OCI-LY1 (cell line): ENCODE data around the gene SHF.

ENCODE experiments used
- H2AFZ ChIP-seq: fragments of 200-600 bp; sonication (generic), shearing (Covaris generic); 2 replicates; pipeline ENCODE4 v1.6.0; 2014; ENCODE audit warnings: antibody characterized with exemption, mild to moderate bottlenecking, low read length
- H3F3A ChIP-seq: fragments of 200-600 bp; sonication (generic), shearing (Covaris generic); 2 replicates; pipeline ENCODE4 v1.6.0; 2014; ENCODE audit warnings: mild to moderate bottlenecking, antibody characterized with exemption, low read length, moderate library complexity; ENCODE audit not compliant: insufficient read depth
- H3K27ac ChIP-seq: fragments of 200-600 bp; sonication (generic); 2 replicates; pipeline ENCODE4 v1.5.1; 2014; ENCODE audit warnings: low read length, mixed run types, mild to moderate bottlenecking, low read depth; ENCODE audit not compliant: poor library complexity, severe bottlenecking
- H3K27me3 ChIP-seq: fragments of 200-600 bp; sonication (generic); 2 replicates; pipeline ENCODE4 v1.6.0; 2014; ENCODE audit warnings: antibody characterized with exemption, mild to moderate bottlenecking, low read length, moderate library complexity; ENCODE audit not compliant: insufficient read depth
- H3K36me3 ChIP-seq: fragments of 200-600 bp; sonication (generic); 2 replicates; pipeline ENCODE4 v1.6.1; 2014; ENCODE audit warnings: mild to moderate bottlenecking, antibody characterized with exemption, low read length, moderate library complexity, mixed read lengths; ENCODE audit not compliant: insufficient read depth
- H3K4me1 ChIP-seq: fragments of 200-600 bp; sonication (generic); 2 replicates; pipeline ENCODE4 v1.5.1; 2014; ENCODE audit warnings: mild to moderate bottlenecking, low read length, moderate library complexity; ENCODE audit not compliant: insufficient read depth, severe bottlenecking
- H3K4me2 ChIP-seq: fragments of 200-600 bp; sonication (generic), shearing (Covaris generic); 2 replicates; pipeline ENCODE4 v1.6.1; 2014; ENCODE audit warnings: low read length
- H3K4me3 ChIP-seq: fragments of 200-600 bp; sonication (generic); 2 replicates; pipeline ENCODE4 v1.5.1; 2014; ENCODE audit warnings: low read length, low read depth, mild to moderate bottlenecking, mixed read lengths; ENCODE audit not compliant: poor library complexity, severe bottlenecking
- H3K79me2 ChIP-seq: fragments of 200-600 bp; shearing (Covaris generic); 2 replicates; pipeline ENCODE4 v1.6.1; 2016; ENCODE audit warnings: mixed run types, low read length, mixed read lengths; ENCODE audit not compliant: insufficient read depth
- H3K9ac ChIP-seq: fragments of 200-600 bp; sonication (generic), shearing (Covaris generic); 2 replicates; pipeline ENCODE4 v1.6.1; 2014; ENCODE audit warnings: mild to moderate bottlenecking, low read length, mixed read lengths
- H3K9me2 ChIP-seq: fragments of 200-600 bp; sonication (generic), shearing (Covaris generic); 2 replicates; pipeline ENCODE4 v1.6.1; 2014; ENCODE audit warnings: low read depth, mild to moderate bottlenecking, low read length, mixed read lengths
- H3K9me3 ChIP-seq: fragments of 200-600 bp; shearing (Covaris generic); 2 replicates; pipeline ENCODE4 v1.6.1; 2014; ENCODE audit warnings: low read length, mixed read lengths
- H4K20me1 ChIP-seq: fragments of 200-600 bp; sonication (generic), shearing (Covaris generic); 2 replicates; pipeline ENCODE4 v1.6.0; 2016; ENCODE audit warnings: mild to moderate bottlenecking, low read length; ENCODE audit not compliant: insufficient read depth
- CTCF ChIP-seq: fragments of 200-600 bp; sonication (generic), shearing (Covaris generic); IDR thresholded peaks from 2 replicates; pipeline ENCODE4 v1.5.1; 2017; ENCODE audit warnings: mild to moderate bottlenecking, antibody characterized with exemption, low read length, moderate library complexity, mixed read lengths
- EZH2 ChIP-seq: fragments of 200-600 bp; sonication (generic), shearing (Covaris generic); IDR thresholded peaks from 2 replicates; pipeline ENCODE4 v1.8.0; 2017; ENCODE audit warnings: borderline replicate concordance, mixed run types, mild to moderate bottlenecking, antibody characterized with exemption, low read length, moderate library complexity, mixed read lengths

SHF gene

GRCh38 chr15:45139770-45140169 lies 48.0 kb downstream of the SHF start:
- Histone ChIP-seq H4K20me1 (no peaks in the 10 kb centered on the region), H2AFZ (no peak overlapping the region), H3K27ac (no peak overlapping the region), H3K36me3 (no peaks in the 10 kb centered on the region), H3K9me2 (no peaks in the 10 kb centered on the region), H3K4me3 (no peak overlapping the region), H3K9ac (no peak overlapping the region), H3K79me2 (no peaks in the 10 kb centered on the region), H3K4me1 (no peaks in the 10 kb centered on the region), H3K9me3 (no peaks in the 10 kb centered on the region), H3K4me2 (no peak overlapping the region), H3K27me3 (peaks cover 1% of the 10 kb centered on the region; the same call in 1 of the 2 replicates), H3F3A (no peaks in the 10 kb centered on the region)
- TF ChIP-seq EZH2 (no peak), CTCF (no peak)

DNA sequence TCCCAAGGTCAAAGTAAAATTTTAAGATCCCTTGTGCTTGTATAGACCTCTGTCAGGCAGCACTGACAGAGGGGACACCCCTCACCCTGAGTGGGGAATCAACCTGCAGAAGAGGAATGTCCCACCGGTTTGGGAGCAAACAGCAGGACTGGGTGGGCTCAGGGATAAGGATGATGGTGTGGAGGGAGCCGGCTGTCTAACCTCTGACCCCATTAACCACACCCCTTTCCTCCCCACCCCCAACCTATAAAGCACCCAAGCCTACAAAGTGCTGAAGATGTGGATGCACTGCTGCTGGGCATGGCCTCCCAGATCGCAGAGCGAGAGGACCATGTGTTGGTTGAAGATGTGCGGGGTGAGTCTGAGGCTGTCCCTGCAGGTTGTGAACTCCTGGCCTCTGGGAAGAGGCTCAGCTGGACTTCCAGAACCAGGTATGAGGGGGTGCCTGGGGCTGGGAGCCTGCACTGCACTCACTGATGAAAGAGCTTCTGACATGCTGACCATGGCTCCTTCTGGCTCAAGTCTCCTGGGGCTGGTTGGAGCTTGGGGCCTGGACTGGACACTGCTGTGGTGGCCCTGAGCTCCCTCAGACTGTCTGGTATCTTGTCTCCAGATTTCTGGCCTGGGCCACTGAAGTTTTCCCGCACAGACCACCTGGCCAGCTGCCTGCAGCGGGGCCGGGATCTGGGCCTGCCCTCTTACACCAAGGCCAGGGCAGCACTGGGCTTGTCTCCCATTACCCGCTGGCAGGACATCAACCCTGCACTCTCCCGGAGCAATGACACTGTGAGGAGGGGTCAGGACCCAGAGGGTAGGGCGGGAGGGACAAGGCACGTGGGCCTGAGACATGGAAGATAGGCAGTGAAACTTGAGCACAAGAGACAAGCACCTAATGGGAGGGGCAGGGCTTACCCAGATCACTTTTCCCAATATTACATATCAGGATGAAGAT lies 48.7 kb downstream of the SHF start:
- Histone ChIP-seq H3F3A (no peaks in the 10 kb centered on the region), H2AFZ (no peak overlapping the region), H3K9ac (no peak overlapping the region), H3K4me2 (no peak overlapping the region), H3K4me1 (no peaks in the 10 kb centered on the region), H3K36me3 (no peaks in the 10 kb centered on the region), H3K27me3 (peaks cover 4% of the 10 kb centered on the region; the same call in 1 of the 2 replicates), H3K9me2 (no peaks in the 10 kb centered on the region), H3K4me3 (no peak overlapping the region), H3K79me2 (no peaks in the 10 kb centered on the region), H4K20me1 (no peaks in the 10 kb centered on the region), H3K9me3 (no peaks in the 10 kb centered on the region), H3K27ac (no peak overlapping the region)
- TF ChIP-seq CTCF, result no peak
- no peak for TF ChIP-seq EZH2

DNA sequence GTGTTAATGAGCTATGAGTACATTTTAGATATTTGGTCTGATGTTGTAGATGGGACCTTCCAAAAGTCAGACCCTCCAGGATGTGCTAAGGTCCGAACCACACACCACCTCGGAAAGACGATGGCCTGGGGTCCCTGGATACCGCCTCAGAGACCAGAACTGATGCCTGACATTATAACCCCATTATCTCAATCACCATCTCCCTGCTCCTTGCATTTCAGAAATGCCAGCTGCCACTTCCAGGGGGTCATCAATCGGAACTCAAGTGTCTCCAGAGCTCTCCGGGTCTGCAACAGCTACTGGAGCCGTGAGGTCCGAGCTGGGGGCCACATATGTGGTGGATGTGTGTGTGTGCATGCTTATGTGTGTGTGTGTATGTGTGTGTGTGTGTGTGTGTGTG lies 50.1 kb downstream of the SHF start:
- H3K36me3 ChIP-seq, result no peaks in the 10 kb centered on the region
- TF ChIP-seq CTCF, result no peak
- no peak for TF ChIP-seq EZH2
- no peaks in the 10 kb centered on the region for H4K20me1 ChIP-seq
- H3K9ac ChIP-seq, result no peak overlapping the region
- H3F3A ChIP-seq, result no peaks in the 10 kb centered on the region
- H3K4me3 ChIP-seq, result no peak overlapping the region
- peaks cover 4% of the 10 kb centered on the region; the same call in 1 of the 2 replicates for H3K27me3 ChIP-seq
- H3K79me2 ChIP-seq, result no peaks in the 10 kb centered on the region
- H3K9me2 ChIP-seq, result no peaks in the 10 kb centered on the region
- no peaks in the 10 kb centered on the region for H3K9me3 ChIP-seq
- no peak overlapping the region for H3K4me2 ChIP-seq
- no peak overlapping the region for H2AFZ ChIP-seq
- H3K4me1 ChIP-seq, result no peaks in the 10 kb centered on the region
- no peak overlapping the region for H3K27ac ChIP-seq
